Spleen (tissue), 3 donors: ENCODE results near the gene ANKS1B.

Source experiments
- POLR2A ChIP-seq, 3 donors: fragments of 450-650 bp; IDR thresholded peaks; one replicate each; pipeline ENCODE4 v1.5.1; 2017; ENCODE audit warnings: antibody characterized with exemption in 3 of 3, mild to moderate bottlenecking in 1 of 3
- POLR2AphosphoS5 ChIP-seq, 3 donors: sonication (generic); formaldehyde crosslinking; IDR thresholded peaks; one replicate each; pipeline ENCODE4 v1.5.1; 2017; ENCODE audit warnings: antibody characterized with exemption in 3 of 3

GRCh38 chr12:98816720-98817119, 1168.0 kb downstream of the ANKS1B start:
- TF ChIP-seq POLR2A (IDR thresholded peaks at IDR 0.05) (no peak), POLR2AphosphoS5 (IDR thresholded peaks at IDR 0.05) (no peak)
